ENCODE measurements around the gene UPK2. TPM values are rescaled to one million over a fixed set of nuclear protein-coding genes. Genes with fewer than 3 reads are reported as not detected.

The UPK2 gene
- total and polyA plus RNA-seq, 8 donors, result 2.2 to 4.3 (median 3.5) TPM; not detected in 2

DNA sequence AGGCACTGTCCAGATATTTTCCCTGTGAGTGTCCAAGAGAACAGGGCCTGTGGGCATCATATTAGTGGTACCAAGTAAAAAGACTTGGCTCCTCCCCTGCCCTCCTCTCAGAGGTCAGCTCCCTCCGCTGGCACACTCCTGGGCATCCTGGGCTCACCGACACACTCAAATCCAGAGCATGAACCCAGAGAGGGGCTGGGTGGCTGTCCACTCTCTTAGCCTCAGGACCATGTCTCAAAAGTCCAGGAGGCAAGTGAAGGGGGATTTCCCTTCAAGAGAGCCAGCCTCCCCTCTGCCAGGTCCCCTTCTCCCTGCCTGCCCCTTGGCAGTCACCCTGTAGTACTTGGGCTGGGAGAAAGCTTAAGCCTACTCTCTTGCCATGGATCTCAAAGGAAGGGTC, 40.7 kb upstream of the UPK2 start:
- no peak for ATAC-seq
- H3K4me1 ChIP-seq, result peaks cover 96 to 98% of the 10 kb centered on the region in 2 donors
- peak overlapping the region; percentile 82 to 89 for H3K27ac ChIP-seq
- TF ChIP-seq, protein P1, sequence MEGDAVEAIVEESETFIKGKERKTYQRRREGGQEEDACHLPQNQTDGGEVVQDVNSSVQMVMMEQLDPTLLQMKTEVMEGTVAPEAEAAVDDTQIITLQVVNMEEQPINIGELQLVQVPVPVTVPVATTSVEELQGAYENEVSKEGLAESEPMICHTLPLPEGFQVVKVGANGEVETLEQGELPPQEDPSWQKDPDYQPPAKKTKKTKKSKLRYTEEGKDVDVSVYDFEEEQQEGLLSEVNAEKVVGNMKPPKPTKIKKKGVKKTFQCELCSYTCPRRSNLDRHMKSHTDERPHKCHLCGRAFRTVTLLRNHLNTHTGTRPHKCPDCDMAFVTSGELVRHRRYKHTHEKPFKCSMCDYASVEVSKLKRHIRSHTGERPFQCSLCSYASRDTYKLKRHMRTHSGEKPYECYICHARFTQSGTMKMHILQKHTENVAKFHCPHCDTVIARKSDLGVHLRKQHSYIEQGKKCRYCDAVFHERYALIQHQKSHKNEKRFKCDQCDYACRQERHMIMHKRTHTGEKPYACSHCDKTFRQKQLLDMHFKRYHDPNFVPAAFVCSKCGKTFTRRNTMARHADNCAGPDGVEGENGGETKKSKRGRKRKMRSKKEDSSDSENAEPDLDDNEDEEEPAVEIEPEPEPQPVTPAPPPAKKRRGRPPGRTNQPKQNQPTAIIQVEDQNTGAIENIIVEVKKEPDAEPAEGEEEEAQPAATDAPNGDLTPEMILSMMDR (IDR thresholded peaks at IDR 0.05), result no peak
- intact Hi-C loops (cut with DNase I), result no loop called here
- no peaks in the 10 kb centered on the region for H3K9me3 ChIP-seq
- H3K27me3 ChIP-seq, result peaks cover 0 to 6% of the 10 kb centered on the region in 2 donors
- H3K36me3 ChIP-seq, result no peaks in the 10 kb centered on the region
- peak in 1 of 4 donors; percentile 23 for DNase-seq
- no peak overlapping the region for H3K4me3 ChIP-seq

DNA sequence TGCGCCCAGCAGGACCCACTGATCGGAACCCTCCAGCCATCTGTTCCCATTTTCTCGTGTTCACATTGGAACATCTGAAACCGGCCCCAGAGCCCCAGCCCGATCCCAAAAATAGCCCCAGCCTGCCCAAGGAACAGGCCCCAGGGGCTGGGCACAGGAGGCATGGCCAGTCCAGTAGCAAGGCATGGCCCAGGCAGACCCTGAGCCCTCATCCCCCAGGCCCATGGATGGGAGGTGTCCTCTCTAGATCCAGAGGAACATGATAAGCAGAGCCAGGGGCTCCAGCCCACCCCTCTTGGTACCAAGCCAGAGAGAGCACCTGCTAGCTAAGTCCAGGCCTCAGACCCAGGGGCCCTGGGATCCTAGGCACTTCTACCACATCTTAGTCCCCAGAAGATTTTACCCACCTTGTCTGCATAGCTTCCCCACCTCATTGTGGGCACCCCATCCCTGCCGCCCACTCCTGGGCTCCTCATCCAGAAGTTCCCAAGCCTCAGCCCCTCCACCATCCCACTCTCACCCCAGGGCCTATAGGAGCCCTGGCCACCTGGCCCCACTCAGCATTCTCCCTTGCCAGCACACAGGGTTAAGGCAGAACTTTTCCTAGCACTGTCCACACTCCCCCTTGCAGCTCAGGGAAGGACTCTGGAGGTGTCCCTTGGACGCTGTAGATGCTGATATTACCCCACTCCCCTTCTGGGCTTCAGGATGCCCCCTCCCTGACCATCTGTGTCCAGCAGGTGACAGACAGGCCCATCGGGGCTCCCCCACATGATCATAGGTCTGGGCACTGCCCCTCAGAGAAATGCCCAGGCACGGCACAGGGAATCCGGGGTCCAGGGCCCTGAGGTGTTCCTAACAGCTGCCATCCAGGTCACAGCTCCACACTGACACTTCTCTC, 39.9 kb upstream of the UPK2 start:
- DNase-seq (peak in 1 of 4 donors; percentile 61), ATAC-seq (no peak)
- TF ChIP-seq, protein P1 (IDR thresholded peaks at IDR 0.05), result no peak
- Histone ChIP-seq H3K27ac (peak overlapping the region; percentile 82 to 89), H3K36me3 (no peaks in the 10 kb centered on the region), H3K27me3 (no peaks in the 10 kb centered on the region), H3K4me1 (peaks cover 96 to 98% of the 10 kb centered on the region in 2 donors), H3K9me3 (no peaks in the 10 kb centered on the region), H3K4me3 (peak overlapping the region in 1 of 2 donors; percentile 4)
- intact Hi-C loops (cut with DNase I), result no loop called here

DNA sequence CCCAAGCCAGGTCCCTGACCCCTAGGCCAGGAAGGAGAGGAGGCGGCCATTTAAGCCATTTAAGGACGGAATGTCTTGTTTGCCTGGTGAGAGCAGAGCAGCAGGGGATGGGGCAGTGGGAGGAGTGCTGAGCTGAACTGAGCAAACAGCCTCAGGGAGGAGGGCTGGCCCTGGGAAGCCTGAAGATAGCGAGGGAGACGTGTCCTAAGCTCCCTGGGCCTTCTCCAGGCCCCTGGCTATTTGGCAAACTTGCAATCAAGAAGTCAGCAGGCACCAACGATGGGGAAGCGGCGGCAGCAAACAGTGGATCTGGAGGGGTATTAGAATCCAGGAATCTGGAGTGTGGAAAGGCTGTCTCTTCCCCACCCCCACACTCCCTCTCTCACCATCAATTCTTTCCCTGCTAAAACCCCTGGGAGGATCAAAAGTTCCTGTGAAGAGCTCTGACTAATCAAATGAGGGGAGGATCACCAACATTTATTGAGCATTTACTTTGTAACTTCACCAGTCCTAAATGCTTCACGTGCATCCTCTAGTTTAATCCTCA, 39.2 kb upstream of the UPK2 start:
- intact Hi-C loops (cut with DNase I), result no loop called here
- Histone ChIP-seq H3K36me3 (no peaks in the 10 kb centered on the region), H3K9me3 (no peaks in the 10 kb centered on the region), H3K4me1 (peaks cover 96 to 98% of the 10 kb centered on the region in 2 donors), H3K27me3 (no peaks in the 10 kb centered on the region), H3K27ac (peak overlapping the region; percentile 82 to 89), H3K4me3 (peak overlapping the region in 1 of 2 donors; percentile 4)
- no peak for ATAC-seq
- peak in 1 of 4 donors; percentile 62 for DNase-seq
- TF ChIP-seq, protein P1 (IDR thresholded peaks at IDR 0.05), result no peak

DNA sequence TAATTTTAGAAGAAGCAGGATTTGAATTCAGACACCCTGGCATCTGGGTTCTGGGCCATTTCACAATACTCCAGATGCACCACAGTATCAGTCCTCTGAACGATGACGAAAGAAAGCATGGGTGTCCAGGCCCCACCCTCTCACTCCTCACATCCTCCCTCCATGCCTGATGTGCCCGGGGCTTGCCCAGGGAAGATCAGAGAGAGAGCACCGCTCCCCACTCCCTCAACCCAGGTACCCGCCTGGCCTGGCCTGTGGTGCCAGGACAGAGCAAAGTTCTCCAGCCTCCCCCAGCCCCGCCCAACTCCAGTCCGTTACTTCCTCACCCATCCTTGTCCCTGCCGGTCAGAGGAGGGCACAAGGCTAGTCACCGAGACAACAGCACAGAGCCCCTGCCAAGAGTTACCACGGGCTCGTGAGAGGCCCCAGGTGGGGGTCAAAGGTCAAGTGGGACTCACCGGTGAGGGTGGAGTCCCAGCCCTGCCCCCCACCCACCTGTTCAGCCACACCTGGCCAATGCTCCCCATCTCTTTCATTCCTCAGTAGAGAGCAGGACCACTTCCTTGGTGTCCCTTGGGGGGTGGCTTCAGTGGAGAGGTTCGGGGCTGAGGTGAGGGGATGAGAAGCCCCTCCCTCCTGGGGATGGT, 38.5 kb upstream of the UPK2 start:
- H3K36me3 ChIP-seq, result no peaks in the 10 kb centered on the region
- no peaks in the 10 kb centered on the region for H3K27me3 ChIP-seq
- TF ChIP-seq, protein P1 (IDR thresholded peaks at IDR 0.05), result no peak
- peak overlapping the region in 1 of 2 donors; percentile 17 for H3K4me3 ChIP-seq
- peaks cover 96 to 98% of the 10 kb centered on the region in 2 donors for H3K4me1 ChIP-seq
- ATAC-seq (peak; percentile 1), DNase-seq (peak in 2 of 4 donors; percentile 75 to 86)
- no peaks in the 10 kb centered on the region for H3K9me3 ChIP-seq
- intact Hi-C loops (cut with DNase I), result no loop called here
- H3K27ac ChIP-seq, result peak overlapping the region; percentile 82 to 89

Measured in left lung (tissue), 10 donors.